Measurements from ENCODE around the gene ATCAY. TPM values are rescaled to one million over a fixed set of nuclear protein-coding genes. Genes with fewer than 3 reads are reported as not detected.

The ATCAY gene
- total and polyA plus RNA-seq, 2 of the 4 experiments (the other 2 are of a cell fraction): 0.31 to 0.36 TPM

Small RNA genes within 50 kb of the gene (microRNA-seq; reads per million reads assigned to microRNA genes)
- gene MIR637 (ENCODE audit: unreplicated experiment) (not detected), gene RN7SL202P (ENCODE audit: insufficient read depth, insufficient read length) (not detected)

Small RNA genes within 50 kb of the gene (small RNA-seq; reads per million reads assigned to genes)
- 0 reads per million in 5 experiments for gene RN7SL202P

Other genes with a start within 250 kb of the ATCAY start
- gene PIP5K1C, start 180.2 kb upstream of the ATCAY start, total RNA-seq (2012; rRNA removed): 10.8 and 13.6 TPM in 2 replicates
- gene PIP5K1C, start 180.2 kb upstream of the ATCAY start, polyA plus RNA-seq (2012; rRNA removed): 23.3 and 28.0 TPM in 2 replicates
- not detected in 2 replicates for gene TJP3, start 172.3 kb upstream of the ATCAY start, total RNA-seq (2012; rRNA removed)
- gene TJP3, start 172.3 kb upstream of the ATCAY start, polyA plus RNA-seq (2012; rRNA removed): not detected in 2 replicates
- 8.6 and 9.5 TPM in 2 replicates for gene APBA3, start 119.0 kb upstream of the ATCAY start, total RNA-seq (2012; rRNA removed)
- 18.4 and 21.0 TPM in 2 replicates for gene APBA3, start 119.0 kb upstream of the ATCAY start, polyA plus RNA-seq (2012; rRNA removed)
- gene MRPL54, start 118.0 kb upstream of the ATCAY start, total RNA-seq (2012; rRNA removed): 55.9 and 68.6 TPM in 2 replicates
- gene MRPL54, start 118.0 kb upstream of the ATCAY start, polyA plus RNA-seq (2012; rRNA removed): 75.7 and 96.5 TPM in 2 replicates
- not detected in 2 replicates for gene RAX2, start 108.5 kb upstream of the ATCAY start, total RNA-seq (2012; rRNA removed)
- gene RAX2, start 108.5 kb upstream of the ATCAY start, polyA plus RNA-seq (2012; rRNA removed): not detected in 2 replicates
- not detected in 2 replicates for gene MATK, start 94.3 kb upstream of the ATCAY start, total RNA-seq (2012; rRNA removed)
- not detected in 2 replicates for gene MATK, start 94.3 kb upstream of the ATCAY start, polyA plus RNA-seq (2012; rRNA removed)
- 0.28 TPM in 1 of 2 replicates, not detected in the other for gene ZFR2, start 11.6 kb upstream of the ATCAY start, total RNA-seq (2012; rRNA removed)
- 0.10 and 0.19 TPM in 2 replicates for gene ZFR2, start 11.6 kb upstream of the ATCAY start, polyA plus RNA-seq (2012; rRNA removed)
- not detected in 2 replicates for gene NMRK2, start 52.4 kb downstream of the ATCAY start, total RNA-seq (2012; rRNA removed)
- not detected in 2 replicates for gene NMRK2, start 52.4 kb downstream of the ATCAY start, polyA plus RNA-seq (2012; rRNA removed)
- gene DAPK3, start 90.4 kb downstream of the ATCAY start, total RNA-seq (2012; rRNA removed): 128 and 145 TPM in 2 replicates
- 188 and 202 TPM in 2 replicates for gene DAPK3, start 90.4 kb downstream of the ATCAY start, polyA plus RNA-seq (2012; rRNA removed)
- gene EEF2, start 104.8 kb downstream of the ATCAY start, total RNA-seq (2012; rRNA removed): 1,727 and 2,161 TPM in 2 replicates
- gene EEF2, start 104.8 kb downstream of the ATCAY start, polyA plus RNA-seq (2012; rRNA removed): 1,505 and 1,547 TPM in 2 replicates
- 10.8 and 13.6 TPM in 2 replicates for gene PIAS4, start 127.1 kb downstream of the ATCAY start, total RNA-seq (2012; rRNA removed)
- gene PIAS4, start 127.1 kb downstream of the ATCAY start, polyA plus RNA-seq (2012; rRNA removed): 12.1 and 16.6 TPM in 2 replicates
- gene ZBTB7A, start 186.2 kb downstream of the ATCAY start, total RNA-seq (2012; rRNA removed): 3.2 and 4.2 TPM in 2 replicates
- 10.3 and 14.7 TPM in 2 replicates for gene ZBTB7A, start 186.2 kb downstream of the ATCAY start, polyA plus RNA-seq (2012; rRNA removed)
- 107 and 115 TPM in 2 replicates for gene MAP2K2, start 243.4 kb downstream of the ATCAY start, total RNA-seq (2012; rRNA removed)
- gene MAP2K2, start 243.4 kb downstream of the ATCAY start, polyA plus RNA-seq (2012; rRNA removed): 151 and 196 TPM in 2 replicates